HCT116 (cell line): ENCODE measurements around the gene ESRRG. TPM values are rescaled to one million over a fixed set of nuclear protein-coding genes. Genes with fewer than 3 reads are reported as not detected.

ENCODE experiments used
- ATAC-seq: fragments of 200-7000 bp; cut with Tn5 transposase; 2 replicates; pipeline ENCODE4 v1.9.1; 2020; ENCODE audit warnings: mild to moderate bottlenecking, moderate library complexity
- BruUV-seq: library from RNA; stranded (reverse); fragments of 400-500 nt; replicated peaks from 2 replicates; lab custom pipeline; 2021; lab: Mats Ljungman, UMichigan
- CTCF ChIA-PET: fragments of 300-600 bp; sonication (Branson Sonifier 250); formaldehyde crosslinking; loops from one replicate; lab custom pipeline; 2021; ENCODE audit warnings: antibody characterized with exemption; lab: Charles Lee
- POLR2A ChIA-PET: fragments of 300-600, 350-600 bp; sonication (Branson Sonifier 250); formaldehyde crosslinking; loops from one replicate; lab custom pipeline; 2021; ENCODE audit warnings: antibody characterized with exemption; lab: Charles Lee
- RAD21 ChIA-PET, 2 experiments: fragments of 300-600 bp; sonication (Branson Sonifier 250); formaldehyde crosslinking; loops; one replicate each; lab custom pipeline; 2023; ENCODE audit warnings: low total read pairs in 2 of 2; ENCODE audit not compliant: uncharacterized antibody in 2 of 2, unreplicated experiment in 2 of 2, low non-redundant PET in 1 of 2; lab: Charles Lee
- DNase-seq: peaks from one replicate; pipeline ENCODE4 v3.0.0-alpha.2; 2010; ENCODE audit warnings: low read depth, low spot score
- H2AFZ ChIP-seq: fragments of 200-600 bp; shearing (Covaris generic), sonication (generic); 2 replicates; pipeline ENCODE4 v1.6.1; 2017; ENCODE audit warnings: low read depth, mixed run types, mixed read lengths, antibody characterized with exemption, low read length; ENCODE audit not compliant: poor library complexity, severe bottlenecking
- H3K27ac ChIP-seq: 2 replicates; pipeline ENCODE4 v1.5.1; 2012; ENCODE audit warnings: low read depth, low read length
- H3K27me3 ChIP-seq: fragments of 200-600 bp; sonication (generic); 2 replicates; pipeline ENCODE4 v1.6.1; 2016; ENCODE audit warnings: mixed run types, low read length, mixed read lengths; ENCODE audit not compliant: insufficient read depth
- H3K36me3 ChIP-seq, 2 experiments: fragments of 200-500 bp in 1 of 2; fragments of 200-600 bp in 1 of 2; sonication (Bioruptor generic) in 1 of 2; sonication (generic) in 1 of 2; 2 replicates each; pipeline versions ENCODE4 v1.5.1 to v1.6.1; 2014 to 2016; ENCODE audit warnings: low read length in 2 of 2, inconsistent platforms in 1 of 2, mixed read lengths in 1 of 2, mixed run types in 1 of 2; ENCODE audit not compliant: insufficient read depth in 2 of 2, control insufficient read depth in 1 of 2
- H3K4me1 ChIP-seq, 2 experiments: fragments of 200-600 bp in 1 of 2; sonication (generic) in 1 of 2; 2 replicates each; pipeline versions ENCODE4 v1.5.1 to v1.6.1; 2012 to 2017; ENCODE audit warnings: low read length in 2 of 2, inconsistent platforms in 1 of 2, mild to moderate bottlenecking in 1 of 2, mixed read lengths in 1 of 2, mixed run types in 1 of 2, moderate library complexity in 1 of 2; ENCODE audit not compliant: insufficient read depth in 2 of 2, control insufficient read depth in 1 of 2
- H3K4me2 ChIP-seq: fragments of 200-600 bp; sonication (generic); 2 replicates; pipeline ENCODE4 v1.6.1; 2017; ENCODE audit warnings: mixed run types, low read length, mixed read lengths
- H3K4me3 ChIP-seq, 2 experiments: fragments of 200-600 bp in 1 of 2; sonication (generic) in 1 of 2; replicated peaks in 1 of 2; 2 replicates each; pipeline ENCODE4 v1.5.1; 2011 to 2016; ENCODE audit warnings: low read length in 2 of 2, control low read depth in 1 of 2, low read depth in 1 of 2, mild to moderate bottlenecking in 1 of 2, mixed read lengths in 1 of 2, mixed run types in 1 of 2
- H3K79me2 ChIP-seq: fragments of 200-600 bp; sonication (generic); 2 replicates; pipeline ENCODE4 v1.6.1; 2017; ENCODE audit warnings: mild to moderate bottlenecking, mixed run types, low read length, moderate library complexity, mixed read lengths; ENCODE audit not compliant: insufficient read depth
- H3K9ac ChIP-seq: fragments of 200-600 bp; sonication (generic); 2 replicates; pipeline ENCODE4 v1.6.1; 2016; ENCODE audit warnings: low read length, mixed read lengths
- H3K9me2 ChIP-seq: fragments of 200-600 bp; sonication (generic), shearing (Covaris generic); 2 replicates; pipeline ENCODE4 v1.6.1; 2017; ENCODE audit warnings: mixed run types, mild to moderate bottlenecking, moderate library complexity; ENCODE audit not compliant: insufficient read depth
- H3K9me3 ChIP-seq, 2 experiments: fragments of 200-500 bp in 1 of 2; fragments of 200-600 bp in 1 of 2; sonication (Bioruptor generic) in 1 of 2; sonication (generic) in 1 of 2; 2 replicates each; pipeline ENCODE4 v1.6.1; 2014 to 2017; ENCODE audit warnings: low read length in 2 of 2, mixed read lengths in 2 of 2, inconsistent platforms in 1 of 2, low read depth in 1 of 2, mild to moderate bottlenecking in 1 of 2, mixed run types in 1 of 2, moderate library complexity in 1 of 2; ENCODE audit not compliant: control insufficient read depth in 1 of 2, insufficient read depth in 1 of 2
- H4K20me1 ChIP-seq: fragments of 200-600 bp; sonication (generic), shearing (Covaris generic); 2 replicates; pipeline ENCODE4 v1.6.1; 2017; ENCODE audit warnings: mixed run types, mild to moderate bottlenecking, moderate library complexity; ENCODE audit not compliant: insufficient read depth
- CEBPB ChIP-seq: IDR thresholded peaks from 2 replicates; pipeline ENCODE4 v1.6.1; 2012; ENCODE audit warnings: low read depth
- EGR1 ChIP-seq: IDR thresholded peaks from 2 replicates; pipeline ENCODE4 v1.6.1; 2012; ENCODE audit warnings: low read depth
- EZH2phosphoT487 ChIP-seq: fragments of 200-600 bp; IDR thresholded peaks from 2 replicates; pipeline ENCODE4 v1.6.1; 2018; ENCODE audit warnings: antibody characterized with exemption, borderline replicate concordance
- FOSL1 ChIP-seq: IDR thresholded peaks from 2 replicates; pipeline ENCODE4 v1.6.1; 2012; ENCODE audit warnings: low read depth
- POLR2A ChIP-seq: IDR thresholded peaks from 2 replicates; pipeline ENCODE4 v1.7.0; 2011; ENCODE audit warnings: borderline replicate concordance; ENCODE audit not compliant: insufficient read depth, insufficient read length; ENCODE audit errors: extremely low read depth
- POLR2AphosphoS5 ChIP-seq: IDR thresholded peaks from 2 replicates; pipeline ENCODE4 v1.6.1; 2011; ENCODE audit warnings: mild to moderate bottlenecking, low read depth, low read length, moderate library complexity
- SIN3A ChIP-seq: IDR thresholded peaks from 2 replicates; pipeline ENCODE4 v1.6.1; 2012; ENCODE audit warnings: low read depth
- TCF7L2 ChIP-seq: IDR thresholded peaks from 2 replicates; pipeline ENCODE4 v1.7.0; 2011; ENCODE audit warnings: borderline replicate concordance, inconsistent platforms; ENCODE audit not compliant: insufficient read depth, insufficient read length; ENCODE audit errors: extremely low read depth
- YY1 ChIP-seq: IDR thresholded peaks from 2 replicates; pipeline ENCODE4 v1.6.1; 2011; ENCODE audit warnings: low read length, low read depth, moderate library complexity, mild to moderate bottlenecking; ENCODE audit not compliant: insufficient replicate concordance; ENCODE audit errors: extremely low read depth
- ZFX ChIP-seq: fragments of 450-650 bp; IDR thresholded peaks from 2 replicates; pipeline ENCODE4 v1.6.1; 2017
- intact Hi-C: fragments of 100-400 bp; cut with micrococcal nuclease; formaldehyde crosslinking; loops from 2 replicates; pipeline ENCODE4 v1.10.0; 2022
- total RNA-seq: library from RNA; stranded (reverse); gene quantifications from one replicate; pipeline ENCODE4 v1.2.1, GENCODE V29; 2021; ENCODE audit not compliant: unreplicated experiment
- TF ChIP-seq, protein P1 (sequence below): IDR thresholded peaks from 2 replicates; pipeline ENCODE4 v1.6.1; 2011; ENCODE audit warnings: mild to moderate bottlenecking, low read length, moderate library complexity; ENCODE audit not compliant: insufficient replicate concordance; ENCODE audit errors: extremely low read depth
- TF ChIP-seq, protein P2 (sequence below): IDR thresholded peaks from 2 replicates; pipeline ENCODE4 v1.6.1; 2012
- TF ChIP-seq, protein P3 (sequence below): IDR thresholded peaks from 2 replicates; pipeline ENCODE4 v1.6.1; 2012
- TF ChIP-seq, protein P4 (sequence below): IDR thresholded peaks from 2 replicates; pipeline ENCODE4 v1.6.1; 2012; ENCODE audit warnings: low read depth

ESRRG gene
- total RNA-seq, 1 experiment from 2014 or later: not detected

DNA sequence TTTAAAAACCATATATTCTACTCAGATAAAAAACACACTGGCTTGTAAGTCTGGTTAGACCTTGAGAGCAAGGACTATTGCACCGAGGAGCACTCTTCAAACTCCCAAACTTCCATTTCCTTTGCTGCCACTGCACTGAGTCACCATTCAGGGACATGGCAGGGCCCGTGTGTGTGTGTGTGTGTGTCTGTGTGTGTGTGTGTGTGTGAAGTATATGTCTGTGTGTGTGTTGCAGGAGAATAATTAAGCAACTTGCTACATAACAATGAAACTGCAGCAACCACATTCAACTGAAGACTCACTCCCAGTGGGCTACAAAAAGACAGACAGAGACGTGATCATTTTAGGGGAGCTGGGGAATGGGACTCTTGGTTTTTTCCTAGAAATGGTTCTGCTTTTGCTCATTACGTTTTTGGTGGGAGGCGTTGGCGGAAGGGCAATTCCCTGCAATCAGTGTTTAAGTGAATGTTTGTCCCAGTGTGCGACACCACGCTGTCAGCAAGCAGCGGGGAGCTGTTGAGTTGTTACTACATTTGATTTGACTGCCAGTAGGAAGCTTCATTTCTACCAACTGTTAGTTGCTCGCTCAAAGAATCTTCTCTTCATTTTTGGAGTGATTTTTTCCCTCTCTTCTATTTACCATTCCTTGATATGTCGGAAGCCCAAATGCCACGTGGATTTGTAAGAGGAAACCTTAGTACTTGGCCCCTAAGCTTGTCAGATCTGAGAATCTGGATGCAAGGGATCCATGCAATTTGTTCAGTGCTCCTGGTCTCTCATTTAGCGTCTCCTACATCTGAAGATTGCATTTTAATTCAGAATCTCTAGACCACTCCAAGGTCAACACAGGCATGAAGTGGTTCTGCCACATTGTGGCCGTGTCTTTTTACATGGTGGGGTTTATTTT lies 36.1 kb downstream of the ESRRG start:
- H3K36me3 ChIP-seq: no peaks in the 10 kb centered on the region
- H4K20me1 ChIP-seq: no peaks in the 10 kb centered on the region
- no peaks in the 10 kb centered on the region for H3K79me2 ChIP-seq
- H3K27ac ChIP-seq: no peak overlapping the region
- ChIA-PET RAD21 (no interaction called here), CTCF (no interaction called here), POLR2A (no interaction called here)
- H3K4me2 ChIP-seq: no peak overlapping the region
- no TSS peak for BruUV-seq
- no peaks in the 10 kb centered on the region for H3K4me1 ChIP-seq
- intact Hi-C loops: no loop called here
- TF ChIP-seq, protein P1, sequence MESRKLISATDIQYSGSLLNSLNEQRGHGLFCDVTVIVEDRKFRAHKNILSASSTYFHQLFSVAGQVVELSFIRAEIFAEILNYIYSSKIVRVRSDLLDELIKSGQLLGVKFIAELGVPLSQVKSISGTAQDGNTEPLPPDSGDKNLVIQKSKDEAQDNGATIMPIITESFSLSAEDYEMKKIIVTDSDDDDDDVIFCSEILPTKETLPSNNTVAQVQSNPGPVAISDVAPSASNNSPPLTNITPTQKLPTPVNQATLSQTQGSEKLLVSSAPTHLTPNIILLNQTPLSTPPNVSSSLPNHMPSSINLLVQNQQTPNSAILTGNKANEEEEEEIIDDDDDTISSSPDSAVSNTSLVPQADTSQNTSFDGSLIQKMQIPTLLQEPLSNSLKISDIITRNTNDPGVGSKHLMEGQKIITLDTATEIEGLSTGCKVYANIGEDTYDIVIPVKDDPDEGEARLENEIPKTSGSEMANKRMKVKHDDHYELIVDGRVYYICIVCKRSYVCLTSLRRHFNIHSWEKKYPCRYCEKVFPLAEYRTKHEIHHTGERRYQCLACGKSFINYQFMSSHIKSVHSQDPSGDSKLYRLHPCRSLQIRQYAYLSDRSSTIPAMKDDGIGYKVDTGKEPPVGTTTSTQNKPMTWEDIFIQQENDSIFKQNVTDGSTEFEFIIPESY: no peak
- TF ChIP-seq EZH2phosphoT487 (no peak), TCF7L2 (no peak), POLR2A (no peak), POLR2AphosphoS5 (no peak), FOSL1 (no peak), CEBPB (no peak), SIN3A (no peak), EGR1 (no peak), ZFX (no peak), YY1 (no peak)
- TF ChIP-seq, protein P2, sequence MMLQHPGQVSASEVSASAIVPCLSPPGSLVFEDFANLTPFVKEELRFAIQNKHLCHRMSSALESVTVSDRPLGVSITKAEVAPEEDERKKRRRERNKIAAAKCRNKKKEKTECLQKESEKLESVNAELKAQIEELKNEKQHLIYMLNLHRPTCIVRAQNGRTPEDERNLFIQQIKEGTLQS: no peak
- TF ChIP-seq, protein P3, sequence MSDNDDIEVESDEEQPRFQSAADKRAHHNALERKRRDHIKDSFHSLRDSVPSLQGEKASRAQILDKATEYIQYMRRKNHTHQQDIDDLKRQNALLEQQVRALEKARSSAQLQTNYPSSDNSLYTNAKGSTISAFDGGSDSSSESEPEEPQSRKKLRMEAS: no peak
- TF ChIP-seq, protein P4, sequence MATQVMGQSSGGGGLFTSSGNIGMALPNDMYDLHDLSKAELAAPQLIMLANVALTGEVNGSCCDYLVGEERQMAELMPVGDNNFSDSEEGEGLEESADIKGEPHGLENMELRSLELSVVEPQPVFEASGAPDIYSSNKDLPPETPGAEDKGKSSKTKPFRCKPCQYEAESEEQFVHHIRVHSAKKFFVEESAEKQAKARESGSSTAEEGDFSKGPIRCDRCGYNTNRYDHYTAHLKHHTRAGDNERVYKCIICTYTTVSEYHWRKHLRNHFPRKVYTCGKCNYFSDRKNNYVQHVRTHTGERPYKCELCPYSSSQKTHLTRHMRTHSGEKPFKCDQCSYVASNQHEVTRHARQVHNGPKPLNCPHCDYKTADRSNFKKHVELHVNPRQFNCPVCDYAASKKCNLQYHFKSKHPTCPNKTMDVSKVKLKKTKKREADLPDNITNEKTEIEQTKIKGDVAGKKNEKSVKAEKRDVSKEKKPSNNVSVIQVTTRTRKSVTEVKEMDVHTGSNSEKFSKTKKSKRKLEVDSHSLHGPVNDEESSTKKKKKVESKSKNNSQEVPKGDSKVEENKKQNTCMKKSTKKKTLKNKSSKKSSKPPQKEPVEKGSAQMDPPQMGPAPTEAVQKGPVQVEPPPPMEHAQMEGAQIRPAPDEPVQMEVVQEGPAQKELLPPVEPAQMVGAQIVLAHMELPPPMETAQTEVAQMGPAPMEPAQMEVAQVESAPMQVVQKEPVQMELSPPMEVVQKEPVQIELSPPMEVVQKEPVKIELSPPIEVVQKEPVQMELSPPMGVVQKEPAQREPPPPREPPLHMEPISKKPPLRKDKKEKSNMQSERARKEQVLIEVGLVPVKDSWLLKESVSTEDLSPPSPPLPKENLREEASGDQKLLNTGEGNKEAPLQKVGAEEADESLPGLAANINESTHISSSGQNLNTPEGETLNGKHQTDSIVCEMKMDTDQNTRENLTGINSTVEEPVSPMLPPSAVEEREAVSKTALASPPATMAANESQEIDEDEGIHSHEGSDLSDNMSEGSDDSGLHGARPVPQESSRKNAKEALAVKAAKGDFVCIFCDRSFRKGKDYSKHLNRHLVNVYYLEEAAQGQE: no peak
- H3K9me2 ChIP-seq: no peaks in the 10 kb centered on the region
- no peak for DNase-seq
- 0 out of 4 replicates have a peak, but pooled peaks cover 0 to 3% of the 10 kb centered on the region in 2 experiments for H3K9me3 ChIP-seq
- H3K4me3 ChIP-seq: no peak overlapping the region
- no peak overlapping the region for H3K9ac ChIP-seq
- no peak for ATAC-seq
- no peaks in the 10 kb centered on the region for H3K27me3 ChIP-seq
- no peak overlapping the region for H2AFZ ChIP-seq
